H1 (cell line): ENCODE results near the gene MRPS34. TPM values are rescaled to one million over a fixed set of nuclear protein-coding genes. Genes with fewer than 3 reads are reported as not detected.

ENCODE experiments used
- CTCF ChIA-PET: fragments of 300-600 bp; sonication (Branson Sonifier 250); formaldehyde crosslinking; loops from one replicate; lab custom pipeline; 2021; ENCODE audit not compliant: partially characterized antibody; lab: Charles Lee
- POLR2A ChIA-PET: fragments of 300-600 bp; sonication (Branson Sonifier 250); formaldehyde crosslinking; loops from one replicate; lab custom pipeline; 2021; ENCODE audit warnings: inconsistent platforms; ENCODE audit not compliant: partially characterized antibody; lab: Charles Lee
- DNase-seq, 2 experiments: peaks; one replicate each; pipeline versions ENCODE4 v3.0.0 to v3.0.0-alpha.2; 2010 to 2022; ENCODE audit warnings: low spot score in 2 of 2, low read depth in 1 of 2, mixed read lengths in 1 of 2
- FAIRE-seq: peaks from 2 replicates; lab custom pipeline; 2011; peaks lifted over from hg19 to GRCh38; lab: Jason Lieb, UNC
- H2AFZ ChIP-seq: 2 replicates; pipeline ENCODE4 v1.8.1; 2012; ENCODE audit warnings: low read length, inconsistent platforms
- H2AK5ac ChIP-seq: 2 replicates; pipeline ENCODE4 v1.6.1; 2013; ENCODE audit warnings: low read depth, low read length
- H2BK120ac ChIP-seq: replicated peaks from 2 replicates; pipeline ENCODE3; 2013; ENCODE audit warnings: low read depth, low read length, inconsistent platforms
- H2BK12ac ChIP-seq: 2 replicates; pipeline ENCODE4 v1.6.1; 2013; ENCODE audit warnings: low read depth, low read length
- H2BK15ac ChIP-seq: 2 replicates; pipeline ENCODE4 v1.6.1; 2013; ENCODE audit warnings: low read length
- H2BK20ac ChIP-seq: 2 replicates; pipeline ENCODE4 v1.6.1; 2013; ENCODE audit warnings: low read length
- H2BK5ac ChIP-seq: 2 replicates; pipeline ENCODE4 v1.6.1; 2013; ENCODE audit warnings: low read depth, low read length
- H3K14ac ChIP-seq: 2 replicates; pipeline ENCODE4 v1.6.1; 2013; ENCODE audit warnings: inconsistent platforms; ENCODE audit not compliant: insufficient read length
- H3K18ac ChIP-seq: 2 replicates; pipeline ENCODE4 v1.6.1; 2013; ENCODE audit warnings: low read length; ENCODE audit errors: extremely low read depth
- H3K23ac ChIP-seq: 2 replicates; pipeline ENCODE4 v1.6.1; 2013; ENCODE audit warnings: inconsistent platforms; ENCODE audit not compliant: insufficient read length
- H3K23me2 ChIP-seq: 2 replicates; pipeline ENCODE4 v1.6.1; 2013; ENCODE audit warnings: low read depth, low read length
- H3K27ac ChIP-seq: 2 replicates; pipeline ENCODE4 v1.6.1; 2011; ENCODE audit warnings: low read depth, low read length, inconsistent platforms
- H3K27me3 ChIP-seq, 4 experiments: replicated peaks in 1 of 4; 1 replicate in 1 of 4; 2 replicates in 3 of 4; pipeline versions ENCODE4 v1.6.1 to v1.8.1; 2011 to 2013; ENCODE audit warnings: low read length in 3 of 4, mild to moderate bottlenecking in 3 of 4, inconsistent platforms in 2 of 4, mixed read lengths in 2 of 4, moderate library complexity in 1 of 4; ENCODE audit not compliant: control insufficient read depth in 3 of 4, insufficient read depth in 3 of 4; ENCODE audit errors: extremely low read depth in 1 of 4
- H3K36me3 ChIP-seq, 4 experiments: 2 replicates each; pipeline versions ENCODE4 v1.6.1 to v1.8.1; 2011 to 2013; ENCODE audit warnings: mild to moderate bottlenecking in 4 of 4, low read length in 3 of 4, moderate library complexity in 2 of 4, control low read depth in 1 of 4, inconsistent platforms in 1 of 4; ENCODE audit not compliant: insufficient read depth in 4 of 4, control insufficient read depth in 2 of 4
- H3K4ac ChIP-seq: replicated peaks from 2 replicates; pipeline ENCODE3; 2013; ENCODE audit warnings: low read length, low read depth, mixed read lengths, inconsistent platforms; ENCODE audit not compliant: insufficient read length
- H3K4me1 ChIP-seq, 4 experiments: replicated peaks in 1 of 4; 1 replicate in 1 of 4; 2 replicates in 3 of 4; pipeline versions ENCODE4 v1.6.1 to v1.8.1; 2011 to 2013; ENCODE audit warnings: low read length in 3 of 4, inconsistent platforms in 2 of 4, mixed read lengths in 1 of 4; ENCODE audit not compliant: insufficient read depth in 4 of 4, control insufficient read depth in 3 of 4
- H3K4me2 ChIP-seq, 2 experiments: 2 replicates each; pipeline versions ENCODE4 v1.6.1 to v1.8.1; 2011 to 2013; ENCODE audit warnings: low read depth in 2 of 2, low read length in 2 of 2, control low read depth in 1 of 2, inconsistent platforms in 1 of 2, mild to moderate bottlenecking in 1 of 2; ENCODE audit not compliant: insufficient read depth in 1 of 2
- H3K4me3 ChIP-seq, 4 experiments: fragments of 200-600, 300-600 bp in 1 of 4; sonication (generic), shearing (Covaris generic), sonication (Bioruptor Twin) in 1 of 4; 2 replicates each; pipeline versions ENCODE4 v1.5.1 to v1.8.1; 2011 to 2016; ENCODE audit warnings: low read length in 4 of 4, low read depth in 3 of 4, control low read depth in 2 of 4, inconsistent platforms in 2 of 4, mild to moderate bottlenecking in 2 of 4, mixed read lengths in 1 of 4, moderate library complexity in 1 of 4; ENCODE audit not compliant: insufficient read depth in 2 of 4; ENCODE audit errors: extremely low read depth in 1 of 4
- H3K56ac ChIP-seq: replicated peaks from 2 replicates; pipeline ENCODE3; 2013; ENCODE audit warnings: low read depth, mild to moderate bottlenecking, mixed read lengths, low read length, inconsistent platforms; ENCODE audit not compliant: insufficient read length
- H3K79me1 ChIP-seq: 2 replicates; pipeline ENCODE4 v1.6.1; 2013; ENCODE audit warnings: low read depth, low read length, control low read depth
- H3K79me2 ChIP-seq, 2 experiments: 2 replicates each; pipeline versions ENCODE4 v1.6.1 to v1.8.1; 2012 to 2013; ENCODE audit warnings: low read length in 2 of 2, mild to moderate bottlenecking in 2 of 2, inconsistent platforms in 1 of 2; ENCODE audit not compliant: insufficient read depth in 2 of 2, control insufficient read depth in 1 of 2
- H3K9ac ChIP-seq, 4 experiments: replicated peaks in 1 of 4; 1 replicate in 1 of 4; 2 replicates in 3 of 4; pipeline versions ENCODE4 v1.6.1 to v1.8.1; 2011 to 2013; ENCODE audit warnings: low read depth in 3 of 4, low read length in 3 of 4, control low read depth in 2 of 4, mild to moderate bottlenecking in 2 of 4, moderate library complexity in 2 of 4, inconsistent platforms in 1 of 4; ENCODE audit errors: extremely low read depth in 1 of 4
- H3K9me3 ChIP-seq, 2 experiments: 2 replicates each; pipeline versions ENCODE4 v1.6.1 to v1.8.1; 2012 to 2013; ENCODE audit warnings: mild to moderate bottlenecking in 2 of 2, moderate library complexity in 2 of 2, control low read depth in 1 of 2, inconsistent platforms in 1 of 2, low read depth in 1 of 2, low read length in 1 of 2, mixed read lengths in 1 of 2; ENCODE audit not compliant: insufficient read depth in 2 of 2
- H4K20me1 ChIP-seq, 2 experiments: replicated peaks in 1 of 2; 2 replicates each; pipeline versions ENCODE3 to v1.8.1; 2011 to 2013; ENCODE audit warnings: inconsistent platforms in 2 of 2, low read length in 2 of 2, mild to moderate bottlenecking in 1 of 2; ENCODE audit not compliant: insufficient read depth in 2 of 2, control insufficient read depth in 1 of 2
- H4K5ac ChIP-seq: 2 replicates; pipeline ENCODE4 v1.6.1; 2013; ENCODE audit warnings: low read length, low read depth, mixed read lengths, inconsistent platforms; ENCODE audit not compliant: insufficient read length
- H4K8ac ChIP-seq: 2 replicates; pipeline ENCODE4 v1.8.0; 2013; ENCODE audit warnings: mild to moderate bottlenecking, moderate library complexity, low read length, inconsistent platforms; ENCODE audit not compliant: insufficient read depth; ENCODE audit errors: extremely low read depth
- H4K91ac ChIP-seq: replicated peaks from 2 replicates; pipeline ENCODE3; 2013; ENCODE audit warnings: low read length, mixed read lengths, inconsistent platforms; ENCODE audit not compliant: insufficient read length
- CBX8 ChIP-seq: fragments of 300-800, 300-1000 bp; sonication (generic); IDR thresholded peaks from 2 replicates; pipeline ENCODE4 v1.7.1; 2016; ENCODE audit warnings: low read depth, low read length, borderline replicate concordance
- POLR2AphosphoS5 ChIP-seq: IDR thresholded peaks from 2 replicates; pipeline ENCODE4 v1.6.1; 2011; ENCODE audit warnings: low read depth, low read length
- WGBS, 2 experiments: shearing (Covaris generic) in 1 of 2; methylation state at CpG; one replicate each; pipeline versions ENCODE4 v1.1.6 to v1.1.7; 2013 to 2015; ENCODE audit warnings: low lambda C conversion rate in 2 of 2, mixed read lengths in 2 of 2, inconsistent platforms in 1 of 2, low coverage in 1 of 2, missing lambda C conversion rate in 1 of 2; ENCODE audit not compliant: insufficient replicate concordance in 2 of 2, insufficient coverage in 1 of 2, insufficient read length in 1 of 2; ENCODE audit errors: extremely low coverage in 1 of 2, missing lambda C conversion rate in 1 of 2; 5-methylcytosine and 5-hydroxymethylcytosine counted together
- polyA plus RNA-seq, 7 experiments: library from polyadenylated mRNA; depleted of rRNA in 3 of 7; stranded (reverse) in 5 of 7; unstranded in 2 of 7; fragments of >200 nt in 5 of 7; fragments of 200-250 nt in 2 of 7; gene quantifications; 1 replicate in 5 of 7; 2 replicates in 1 of 7; 4 replicates in 1 of 7; pipeline versions ENCODE4 v1.2.1 to v1.2.3, GENCODE V29; 2011 to 2013; ENCODE audit warnings: missing spikeins in 2 of 7, mixed read lengths in 2 of 7
- total RNA-seq: library from RNA; stranded (reverse); fragmentation: NEBNext Ultra II Directional; extraction: Animal tissue kit (Norgen Biotek cat#: 25700); gene quantifications from 2 replicates; pipeline ENCODE4 v1.2.1, GENCODE V29; 2021

The MRPS34 gene
- total and polyA plus RNA-seq, 2 of the 8 experiments (the other 6 are each of a cell fraction or from before 2014, with no cell fraction given): 168 to 252 TPM

DNA sequence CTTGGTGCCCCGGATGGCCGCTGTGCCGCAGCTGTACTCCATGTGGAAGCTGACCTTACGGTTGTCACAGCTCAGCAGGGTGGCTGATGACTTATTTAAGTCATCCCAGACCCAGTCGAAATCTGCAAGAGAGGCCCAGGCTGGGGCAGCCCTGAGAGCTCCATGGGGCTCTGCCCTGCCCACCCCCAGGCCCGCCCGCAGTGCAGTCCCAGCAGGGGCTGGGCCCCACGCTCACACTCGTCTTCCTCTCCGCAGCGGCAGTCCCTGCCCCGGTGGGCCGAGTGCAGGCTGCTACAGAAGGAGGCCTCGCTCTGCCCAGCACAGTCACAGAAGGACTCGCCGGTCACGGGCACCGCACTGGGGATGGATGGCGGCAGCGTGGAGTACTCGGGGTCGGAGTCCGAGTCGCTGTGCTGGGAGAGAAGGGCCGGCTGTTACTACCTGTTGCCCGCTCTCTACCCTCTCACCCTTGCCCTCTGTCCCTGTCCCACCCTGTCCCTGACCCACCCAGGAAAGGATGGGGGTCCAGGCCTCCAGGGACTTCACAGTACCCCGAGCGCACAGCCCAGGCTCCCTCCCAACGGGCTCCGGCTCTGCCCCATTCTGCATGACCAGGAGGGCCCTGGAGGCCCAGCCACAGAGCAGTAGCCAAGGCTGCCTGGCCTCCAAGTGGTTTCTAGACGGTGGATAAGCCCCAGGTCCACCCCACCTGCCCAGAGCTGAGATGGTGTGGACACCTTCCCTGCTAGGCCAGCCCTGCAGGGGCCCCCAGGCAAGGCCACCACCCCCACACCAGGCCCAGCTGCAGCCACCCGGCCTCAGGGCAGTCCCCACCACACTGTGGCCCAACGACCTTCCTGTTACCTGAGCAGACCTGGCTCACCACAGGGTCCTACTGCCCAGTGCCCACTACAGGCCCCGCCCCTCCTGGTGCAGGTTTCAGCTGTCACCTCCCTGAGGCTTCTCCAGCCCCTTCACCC, 5.6 kb upstream of the MRPS34 start:
- Histone ChIP-seq H2BK15ac (no peak overlapping the region), H4K20me1 (peaks cover 0 to 33% of the 10 kb centered on the region in 2 experiments), H3K27me3 (no peaks in the 10 kb centered on the region), H2AK5ac (no peak overlapping the region), H2BK12ac (no peak overlapping the region), H3K79me2 (peaks cover 0 to 13% of the 10 kb centered on the region in 2 experiments; a peak in 1 of 4 replicates), H3K4me2 (no peak overlapping the region), H2BK5ac (no peak overlapping the region), H3K4me3 (no peak overlapping the region), H3K4ac (no peak overlapping the region), H4K8ac (peak overlapping the region; percentile 65; the same call in 1 of the 2 replicates), H3K9me3 (no peaks in the 10 kb centered on the region), H3K79me1 (peaks cover 9% of the 10 kb centered on the region), H2BK120ac (no peak overlapping the region), H2BK20ac (no peak overlapping the region), H4K5ac (no peak overlapping the region), H4K91ac (no peak overlapping the region), H2AFZ (no peak overlapping the region), H3K9ac (no peak overlapping the region), H3K27ac (no peak overlapping the region), H3K14ac (no peak overlapping the region), H3K36me3 (peaks cover 0 to 23% (median 9%) of the 10 kb centered on the region in 4 experiments; a peak in 5 of 8 replicates), H3K18ac (no peak overlapping the region), H3K23ac (no peak overlapping the region), H3K23me2 (peaks cover 7% of the 10 kb centered on the region), H3K56ac (no peak overlapping the region), H3K4me1 (peaks cover 0 to 10% (median 5%) of the 10 kb centered on the region in 4 experiments; a peak in 5 of 7 replicates)
- WGBS, 2 experiments: 93% methylated on average over 25 of the region's 34 CpGs; no CpG with 5 or more reads in 1 of the 2 experiments
- POLR2A ChIA-PET: interaction anchor here (0.9 to 12.0 kb wide), 9 partner anchors 10 to 431 kb away, joined by 3 to 246 read pairs (median 5); partner anchors contain the start of genes EME2, GFER, IGFALS and MRPS34
- TF ChIP-seq CBX8: no peak
- peak; percentile 22 for TF ChIP-seq POLR2AphosphoS5
- CTCF ChIA-PET: interaction anchor here (0.6 to 1.2 kb wide), 6 partner anchors 24 to 414 kb away, joined by 3 to 4 read pairs (median 3); no protein-coding TSS in a partner anchor
- DNase-seq (peak in 1 of 2 experiments; percentile 43), FAIRE-seq (no peak)
